BLaER1 treated with 17β-estradiol and CSF1 and Interleukin-3, amounts not matched to agents 10 nM and 100 nM (cell line): Measurements from ENCODE around the gene NBDY.
"Not testable (repeated sequence)": the region's sequence is repeated elsewhere in the genome, so short reads cannot be mapped to it uniquely, and the experiment has no call there.

ENCODE experiments used
- H3K27ac ChIP-seq, 11 experiments: shearing (Covaris generic); formaldehyde crosslinking; 2 replicates each; pipeline ENCODE4 v1.8.1; 2022
- H3K27me3 ChIP-seq, 11 experiments: shearing (Covaris generic); formaldehyde crosslinking; 2 replicates each; pipeline ENCODE4 v1.8.1; 2022
- H3K36me3 ChIP-seq, 11 experiments: shearing (Covaris generic); formaldehyde crosslinking; 2 replicates each; pipeline ENCODE4 v1.8.1; 2022
- H3K4me1 ChIP-seq, 10 experiments: shearing (Covaris generic); formaldehyde crosslinking; 2 replicates each; pipeline ENCODE4 v1.8.1; 2022
- H3K4me2 ChIP-seq, 11 experiments: shearing (Covaris generic); formaldehyde crosslinking; 2 replicates each; pipeline ENCODE4 v1.8.1; 2022
- H3K4me3 ChIP-seq, 10 experiments: shearing (Covaris generic); formaldehyde crosslinking; 2 replicates each; pipeline ENCODE4 v1.8.1; 2022
- H3K9ac ChIP-seq, 11 experiments: shearing (Covaris generic); formaldehyde crosslinking; 2 replicates each; pipeline ENCODE4 v1.8.1; 2022
- H3K9me3 ChIP-seq, 11 experiments: shearing (Covaris generic); formaldehyde crosslinking; replicated peaks in 1 of 11; 2 replicates each; pipeline ENCODE4 v1.8.1; 2022
- H4K20me1 ChIP-seq, 11 experiments: shearing (Covaris generic); formaldehyde crosslinking; 2 replicates each; pipeline ENCODE4 v1.8.1; 2022
- Cebpa-rat ChIP-seq, 11 experiments: shearing (Covaris generic); IDR thresholded peaks; 2 replicates each; pipeline ENCODE4 v1.8.1; 2022

NBDY gene

GRCh38 chrX:56805399-56805798 is 76.4 kb downstream of the NBDY start:
- no peak overlapping the region for H3K4me3 ChIP-seq
- peaks cover 0 to 10% (median 0%) of the 10 kb centered on the region in 11 experiments; a peak in 4 of 22 replicates for H4K20me1 ChIP-seq
- no peak overlapping the region for H3K27ac ChIP-seq
- peaks cover 0 to 5% (median 0%) of the 10 kb centered on the region in 11 experiments; a peak in 3 of 22 replicates for H3K27me3 ChIP-seq
- H3K9me3 ChIP-seq, result no peaks in the 10 kb centered on the region
- TF ChIP-seq Cebpa-rat (IDR thresholded peaks at IDR 0.05), result no peak
- H3K4me1 ChIP-seq, result peaks cover 15 to 52% (median 31%) of the 10 kb centered on the region in 10 experiments
- H3K36me3 ChIP-seq, result no peaks in the 10 kb centered on the region
- H3K4me2 ChIP-seq, result no peak overlapping the region
- no peak overlapping the region for H3K9ac ChIP-seq

DNA sequence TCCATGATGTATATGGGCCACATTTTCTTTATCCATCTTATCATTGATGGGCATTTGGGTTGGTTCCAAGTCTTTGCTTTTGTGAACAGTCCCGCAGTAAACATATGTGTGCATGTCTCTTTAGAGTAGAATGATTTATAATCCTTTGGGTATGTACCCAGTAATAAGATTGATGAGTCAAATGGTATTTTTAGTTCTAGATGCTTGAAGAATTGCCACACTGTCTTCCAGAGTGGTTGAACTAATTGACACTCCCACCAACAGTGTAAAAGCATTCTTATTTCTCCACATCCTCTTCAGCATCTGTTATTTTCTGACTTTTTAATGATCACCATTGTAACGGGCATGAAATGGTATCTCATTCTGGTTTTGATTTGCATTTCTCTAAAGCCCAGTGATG is 77.1 kb downstream of the NBDY start:
- not testable (repeated sequence) for H3K9me3 ChIP-seq, H3K36me3 ChIP-seq

DNA sequence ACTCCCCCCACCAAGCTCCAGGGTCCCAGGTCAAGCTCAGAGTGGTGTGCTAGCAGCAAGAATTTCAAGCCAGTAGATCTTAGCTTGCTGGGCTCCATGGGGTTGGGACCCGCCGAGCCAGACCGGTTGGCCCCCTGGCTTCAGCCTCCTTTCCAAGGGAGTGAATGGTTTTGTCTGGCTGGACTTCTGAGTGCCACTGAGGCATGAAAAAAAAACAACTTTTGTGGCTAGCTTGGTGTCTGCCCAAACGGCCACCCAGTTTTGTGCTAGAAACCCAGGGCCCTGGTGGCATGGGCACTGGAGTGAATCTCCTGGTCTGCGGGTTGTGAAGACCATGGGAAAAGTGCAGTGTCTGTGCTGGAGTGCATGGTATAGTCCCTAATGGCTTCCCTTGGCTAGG is 82.6 kb downstream of the NBDY start:
- no peak overlapping the region for H3K9ac ChIP-seq
- peaks cover 0 to 19% (median 10%) of the 10 kb centered on the region in 11 experiments; a peak in 7 of 22 replicates for H4K20me1 ChIP-seq
- H3K4me1 ChIP-seq, result peaks cover 28 to 57% (median 35%) of the 10 kb centered on the region in 10 experiments
- H3K27ac ChIP-seq, result peak overlapping the region in 2 of 11 experiments; percentile 2 to 35; a peak in 1 of 22 replicates
- peak overlapping the region; percentile 20 to 88 (median 75); a peak in 20 of 22 replicates for H3K4me2 ChIP-seq
- peaks cover 0 to 15% (median 6%) of the 10 kb centered on the region in 11 experiments; a peak in 9 of 22 replicates for H3K27me3 ChIP-seq
- TF ChIP-seq Cebpa-rat (IDR thresholded peaks at IDR 0.05), result no peak
- H3K4me3 ChIP-seq, result no peak overlapping the region
- H3K36me3 ChIP-seq, result 0 out of 22 replicates have a peak, but pooled peaks cover 0 to 3% (median 0%) of the 10 kb centered on the region in 11 experiments
- no peaks in the 10 kb centered on the region for H3K9me3 ChIP-seq

More for the DNA sequence above, 77.1 kb downstream of the NBDY start:
- peaks cover 11 to 49% (median 28%) of the 10 kb centered on the region in 10 experiments for H3K4me1 ChIP-seq
- H3K27ac ChIP-seq, H4K20me1 ChIP-seq, H3K4me3 ChIP-seq, H3K4me2 ChIP-seq, H3K27me3 ChIP-seq, H3K9ac ChIP-seq: not testable (repeated sequence)

DNA sequence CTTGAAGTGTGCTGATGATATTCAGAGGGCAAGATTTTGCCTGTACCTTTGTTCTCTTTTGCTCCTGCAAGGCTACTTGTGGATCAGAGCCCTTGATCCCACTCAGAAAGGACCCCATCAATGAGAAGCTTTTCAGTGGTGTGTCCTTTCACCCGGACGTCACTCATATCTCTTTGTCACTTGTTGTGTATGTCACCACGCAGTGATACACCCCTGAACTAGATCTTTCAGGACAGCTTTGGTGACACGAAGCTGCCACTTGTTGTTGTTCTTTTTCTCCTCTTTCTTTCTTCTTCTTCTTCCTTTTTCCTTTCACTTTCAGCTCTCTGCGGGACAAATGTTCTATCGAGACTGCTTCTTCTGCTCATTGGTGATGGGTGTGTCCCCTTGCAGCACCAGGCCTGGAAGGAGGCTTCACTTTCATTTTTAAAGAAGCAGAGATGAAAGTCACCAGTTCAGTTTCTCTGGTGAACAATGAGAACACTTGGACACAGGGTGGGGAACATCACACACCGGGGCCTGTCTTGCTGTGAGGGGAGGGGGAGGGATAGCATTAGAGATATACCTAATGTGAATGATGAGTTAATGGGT is 83.6 kb downstream of the NBDY start:
- Histone ChIP-seq H3K9me3 (no peaks in the 10 kb centered on the region), H3K4me3 (peak overlapping the region; percentile 14 to 62 (median 48); a peak in 17 of 20 replicates), H3K36me3 (peaks cover 0 to 6% (median 0%) of the 10 kb centered on the region in 11 experiments; a peak in 1 of 22 replicates), H3K4me1 (peaks cover 28 to 50% (median 31%) of the 10 kb centered on the region in 10 experiments), H3K4me2 (peak overlapping the region; percentile 72 to 91 (median 80)), H3K9ac (peak overlapping the region; percentile 10 to 64 (median 48); a peak in 18 of 22 replicates), H4K20me1 (peaks cover 0 to 19% (median 10%) of the 10 kb centered on the region in 11 experiments; a peak in 7 of 22 replicates), H3K27me3 (peaks cover 0 to 15% (median 6%) of the 10 kb centered on the region in 11 experiments; a peak in 9 of 22 replicates), H3K27ac (peak overlapping the region in 8 of 11 experiments; percentile 11 to 64 (median 56); a peak in 14 of 22 replicates)
- no peak for TF ChIP-seq Cebpa-rat (IDR thresholded peaks at IDR 0.05)

DNA sequence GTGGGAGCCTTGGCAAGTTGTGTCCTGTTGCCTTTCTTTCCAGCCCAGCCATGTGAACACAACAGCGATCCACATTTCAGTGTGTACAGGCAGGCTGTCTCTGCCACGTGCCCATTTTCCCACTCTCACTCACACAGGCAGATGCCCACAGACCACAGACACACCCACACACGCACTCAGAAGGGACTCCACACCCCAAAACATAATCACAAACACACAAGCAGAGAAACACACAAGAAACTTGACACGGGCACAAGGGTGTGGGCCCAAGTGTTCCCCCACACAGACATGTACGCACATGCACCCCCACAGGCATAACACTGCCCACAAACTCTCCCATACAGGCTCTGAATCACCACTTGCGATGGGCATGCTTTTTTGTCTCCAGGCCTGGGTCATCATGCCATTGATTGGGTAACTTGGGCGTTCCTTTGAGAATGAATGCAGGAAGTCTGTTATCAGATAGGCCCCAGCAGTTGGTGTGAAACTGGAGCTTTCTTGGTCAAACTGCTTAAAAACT is 84.3 kb downstream of the NBDY start:
- H3K27ac ChIP-seq, result peak overlapping the region in 9 of 11 experiments; percentile 7 to 64 (median 40); a peak in 15 of 22 replicates
- peak overlapping the region in 4 of 10 experiments; percentile 20 to 50 (median 40); a peak in 2 of 20 replicates for H3K4me3 ChIP-seq
- TF ChIP-seq Cebpa-rat (IDR thresholded peaks at IDR 0.05), result peak in 1 of 11 experiments; percentile 69; a peak in 1 of 22 replicates

DNA sequence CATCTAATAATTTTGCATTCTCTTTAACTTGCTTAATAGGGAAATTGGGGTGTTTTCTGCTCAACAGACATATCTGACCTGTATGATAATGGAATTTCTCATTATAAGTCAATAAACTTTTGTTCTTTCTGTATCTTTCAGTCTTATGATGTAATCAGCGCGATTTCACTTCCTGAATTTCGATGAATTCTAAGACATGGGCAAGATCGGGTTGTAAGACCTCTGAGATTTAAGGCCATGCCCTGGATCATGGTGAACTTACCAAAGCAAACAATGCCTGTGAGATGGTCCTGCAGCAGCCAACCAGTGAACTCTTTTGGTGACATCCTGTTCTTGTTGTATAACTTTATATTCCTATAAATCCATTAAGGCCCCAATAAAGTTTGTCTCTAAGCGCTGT is 88.1 kb downstream of the NBDY start:
- no peak overlapping the region for H3K4me2 ChIP-seq
- peaks cover 0 to 7% (median 0%) of the 10 kb centered on the region in 11 experiments; a peak in 4 of 22 replicates for H3K36me3 ChIP-seq
- H3K27ac ChIP-seq, result no peak overlapping the region
- H3K4me1 ChIP-seq, result peaks cover 14 to 25% (median 16%) of the 10 kb centered on the region in 10 experiments; a peak in 19 of 20 replicates
- H3K27me3 ChIP-seq, result no peaks in the 10 kb centered on the region; a peak in 3 of 22 replicates
- H3K9ac ChIP-seq, result no peak overlapping the region
- TF ChIP-seq Cebpa-rat (IDR thresholded peaks at IDR 0.05), result no peak
- no peak overlapping the region for H3K4me3 ChIP-seq
- peaks cover 0 to 7% (median under 1%) of the 10 kb centered on the region in 11 experiments; a peak in 6 of 22 replicates for H3K9me3 ChIP-seq
- peaks cover 0 to 10% (median 0%) of the 10 kb centered on the region in 11 experiments; a peak in 3 of 22 replicates for H4K20me1 ChIP-seq

More for the DNA sequence above, 84.3 kb downstream of the NBDY start:
- Histone ChIP-seq H3K9ac (peak overlapping the region in 7 of 11 experiments; percentile 9 to 64 (median 48); a peak in 4 of 22 replicates), H4K20me1 (peaks cover 0 to 19% (median 10%) of the 10 kb centered on the region in 11 experiments; a peak in 7 of 22 replicates), H3K9me3 (no peaks in the 10 kb centered on the region), H3K4me1 (peaks cover 28 to 46% (median 31%) of the 10 kb centered on the region in 10 experiments), H3K27me3 (peaks cover 0 to 15% (median 6%) of the 10 kb centered on the region in 11 experiments; a peak in 9 of 22 replicates), H3K4me2 (peak overlapping the region; percentile 72 to 91 (median 80)), H3K36me3 (peaks cover 0 to 6% (median 0%) of the 10 kb centered on the region in 11 experiments; a peak in 1 of 22 replicates)

DNA sequence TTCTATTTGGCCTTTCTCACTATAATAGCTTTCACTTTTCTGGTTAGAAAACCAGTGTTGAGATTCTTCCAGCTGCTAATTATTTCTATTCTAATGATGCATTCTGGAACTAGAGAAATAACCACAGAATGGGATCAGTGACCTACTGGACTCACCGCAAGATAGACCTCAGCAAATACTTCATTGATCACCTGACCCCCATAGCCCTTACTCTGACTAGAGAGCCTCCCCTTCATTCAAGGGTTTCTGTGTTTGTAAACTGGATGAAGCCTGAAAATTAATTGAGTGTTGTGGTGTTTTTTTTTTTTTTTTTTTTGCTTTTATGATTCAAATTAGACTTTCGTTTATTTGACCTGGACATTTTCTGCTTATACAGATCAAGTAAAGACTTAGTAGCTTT is 97.0 kb downstream of the NBDY start:
- peaks cover 0 to 13% (median 0%) of the 10 kb centered on the region in 11 experiments; a peak in 2 of 22 replicates for H3K36me3 ChIP-seq
- no peak overlapping the region for H3K4me2 ChIP-seq
- no peak for TF ChIP-seq Cebpa-rat (IDR thresholded peaks at IDR 0.05)
- H3K27ac ChIP-seq, result no peak overlapping the region
- H4K20me1 ChIP-seq, result no peaks in the 10 kb centered on the region
- no peak overlapping the region for H3K9ac ChIP-seq
- H3K27me3 ChIP-seq, result peaks cover 13 to 50% (median 34%) of the 10 kb centered on the region in 11 experiments; a peak in 20 of 22 replicates
- peaks cover 0 to 24% (median 10%) of the 10 kb centered on the region in 11 experiments; a peak in 15 of 22 replicates for H3K9me3 ChIP-seq
- no peaks in the 10 kb centered on the region for H3K4me1 ChIP-seq
- no peak overlapping the region for H3K4me3 ChIP-seq

DNA sequence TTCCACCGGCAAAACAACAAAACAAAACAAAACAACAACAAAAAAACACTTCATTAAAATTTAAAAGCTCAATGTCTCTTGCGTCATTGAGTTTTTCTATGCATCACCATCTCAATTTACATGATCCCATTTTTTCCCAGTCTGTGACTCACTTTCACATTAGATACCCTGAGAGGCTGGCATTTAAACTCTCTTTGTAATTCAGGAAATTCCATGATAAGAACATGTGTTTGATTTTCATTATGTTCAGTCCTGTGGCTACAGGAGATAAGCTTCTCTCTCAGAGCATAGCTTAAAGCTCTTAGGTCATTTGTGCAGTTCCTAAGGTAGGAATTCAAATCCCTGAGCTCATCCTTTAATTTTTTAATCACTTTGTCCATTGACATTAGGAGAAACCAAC is 104.6 kb downstream of the NBDY start:
- no peak for TF ChIP-seq Cebpa-rat (IDR thresholded peaks at IDR 0.05)
- no peak overlapping the region for H3K4me2 ChIP-seq
- no peak overlapping the region for H3K27ac ChIP-seq
- no peaks in the 10 kb centered on the region for H4K20me1 ChIP-seq
- H3K9ac ChIP-seq, result no peak overlapping the region
- H3K36me3 ChIP-seq, result no peaks in the 10 kb centered on the region
- no peaks in the 10 kb centered on the region for H3K4me1 ChIP-seq
- H3K4me3 ChIP-seq, result no peak overlapping the region
- H3K27me3 ChIP-seq, result peaks cover 43 to 62% (median 56%) of the 10 kb centered on the region in 11 experiments
- H3K9me3 ChIP-seq, result peaks cover 0 to 13% (median 4%) of the 10 kb centered on the region in 11 experiments; a peak in 6 of 22 replicates

GRCh38 chrX:56853436-56853835 is 124.4 kb downstream of the NBDY start:
- TF ChIP-seq Cebpa-rat (IDR thresholded peaks at IDR 0.05), result no peak
- Histone ChIP-seq H3K9ac (no peak overlapping the region), H3K4me2 (no peak overlapping the region), H3K9me3 (peaks cover 10 to 21% (median 15%) of the 10 kb centered on the region in 11 experiments; a peak in 21 of 22 replicates), H3K36me3 (no peaks in the 10 kb centered on the region), H3K4me3 (no peak overlapping the region), H4K20me1 (no peaks in the 10 kb centered on the region), H3K4me1 (no peaks in the 10 kb centered on the region), H3K27ac (no peak overlapping the region), H3K27me3 (peaks cover 67 to 99% (median 84%) of the 10 kb centered on the region in 11 experiments)
